Activated CD4-positive, alpha-beta T cell treated with anti-CD3 and anti-CD28 coated beads, Interleukin-2, amount 50 U/mL, for 16 hours (primary cell): ENCODE results near the gene HIPK2.
A peak's percentile ranks its signal among the peaks of the same experiment; 100 is the strongest.

Experiments used
- DNase-seq: peaks from one replicate; pipeline ENCODE4 v3.0.0-alpha.2; 2020

Gene HIPK2

DNA sequence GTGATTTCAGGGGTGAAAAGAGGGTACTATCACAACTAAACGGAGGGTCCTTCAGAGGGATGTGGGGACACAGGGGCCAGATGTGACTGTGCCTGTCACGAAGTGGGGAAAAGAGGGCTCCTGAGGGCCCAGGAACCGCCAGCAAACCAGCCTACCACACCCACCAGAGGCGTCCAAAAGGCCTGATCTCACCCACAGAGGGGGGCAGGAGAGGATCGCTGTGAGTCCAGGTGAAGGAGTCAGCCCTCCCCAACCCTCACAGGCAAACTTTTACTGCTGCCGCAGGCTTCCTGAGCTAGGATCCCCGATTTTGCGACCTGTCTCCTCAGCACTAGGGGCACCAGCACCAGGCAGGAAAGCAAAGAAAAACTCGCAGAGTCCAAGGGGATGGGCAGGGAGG is 64.7 kb downstream of the HIPK2 start:
- DNase-seq: no peak

DNA sequence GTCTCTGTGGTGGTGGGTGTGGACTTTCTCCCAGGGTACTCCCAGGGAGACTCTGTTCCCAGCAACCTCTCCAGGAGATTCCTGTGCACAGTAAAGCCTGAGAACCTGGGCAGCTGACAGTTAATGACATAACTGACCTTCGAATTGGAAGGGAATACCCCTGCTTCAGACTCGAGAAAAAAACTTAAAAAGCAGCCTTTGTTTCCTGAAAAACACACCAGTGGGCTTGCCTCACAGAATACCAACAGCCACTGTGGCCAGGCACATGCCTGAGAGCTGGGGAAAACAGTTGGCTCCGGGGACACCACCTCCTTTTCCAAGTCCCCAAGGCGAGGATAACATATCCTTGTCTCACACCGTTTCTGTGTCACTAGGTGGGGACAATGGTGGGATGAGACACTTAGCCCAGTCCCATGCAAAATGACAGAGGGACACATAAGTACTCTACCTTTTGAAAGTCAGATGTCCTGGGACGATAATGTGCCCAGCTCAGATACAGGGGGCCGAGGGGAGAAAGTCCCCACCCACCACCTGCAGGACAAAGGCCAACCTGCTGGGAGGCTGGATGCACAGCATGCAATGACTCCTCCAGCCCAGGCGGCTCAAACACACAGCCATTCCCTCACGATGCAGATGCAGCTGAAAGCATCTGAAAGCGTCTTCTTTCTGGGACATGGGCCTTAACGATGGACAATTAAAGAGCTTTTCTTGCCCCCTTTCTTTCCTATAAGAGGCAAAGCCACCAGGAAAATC is 65.6 kb downstream of the HIPK2 start:
- no peak for DNase-seq

DNA sequence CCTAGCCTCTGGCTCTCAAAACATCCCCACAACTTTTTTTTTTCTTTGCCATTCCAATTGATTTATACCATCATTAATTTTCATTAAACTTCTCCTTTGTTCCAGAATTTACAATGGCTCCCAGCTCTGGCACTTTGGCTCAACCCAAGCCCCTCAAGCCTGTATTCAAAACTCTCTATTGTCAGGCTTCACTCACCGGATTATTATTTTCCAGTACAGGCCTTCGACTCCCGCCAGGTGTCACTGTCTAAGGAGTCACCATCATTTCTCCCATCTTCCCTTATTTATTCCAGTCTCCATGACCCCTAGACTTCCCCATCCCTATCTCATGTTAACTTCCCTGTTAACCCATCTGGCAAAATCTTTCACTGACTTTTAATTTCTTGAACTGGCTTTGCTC is 67.8 kb downstream of the HIPK2 start:
- DNase-seq: no peak

DNA sequence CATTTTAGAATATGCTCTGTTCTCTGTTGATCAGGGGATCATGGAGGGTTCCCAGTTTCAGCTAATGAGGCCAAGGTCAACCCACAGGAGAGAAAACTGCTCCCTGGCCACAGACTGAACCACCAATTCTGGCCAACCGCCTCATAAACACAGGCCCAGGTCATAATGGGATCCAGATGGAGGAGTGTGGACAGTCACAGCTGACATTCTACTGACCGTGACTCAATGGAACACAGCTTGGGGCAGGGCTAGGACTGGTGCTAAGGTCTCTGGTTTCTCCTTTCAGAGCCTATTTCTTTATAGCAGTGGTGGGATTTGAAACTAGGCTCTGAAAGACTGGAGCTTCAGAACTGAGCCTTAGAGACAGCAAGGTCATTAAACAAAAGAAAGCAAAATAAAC is 68.3 kb downstream of the HIPK2 start:
- DNase-seq: no peak

DNA sequence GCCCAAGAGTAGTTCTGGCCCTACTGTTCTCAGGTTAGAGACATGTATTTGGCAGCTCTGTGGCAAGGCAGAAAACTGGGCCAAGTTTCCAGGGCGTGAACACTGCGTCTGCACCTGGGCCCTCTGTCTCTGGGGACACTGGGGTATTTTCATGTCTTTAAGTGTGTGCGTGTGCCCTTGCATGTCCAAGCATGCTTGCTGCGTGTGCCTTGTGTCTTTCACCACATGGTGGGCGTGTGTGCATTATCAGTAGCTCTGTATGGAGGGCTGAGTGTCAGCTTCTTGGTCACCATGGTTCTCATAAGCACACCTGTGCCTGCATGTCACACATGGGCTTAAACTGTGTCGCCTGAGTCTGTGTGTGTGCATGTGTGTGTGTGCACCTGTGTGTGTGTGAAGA is 69.3 kb downstream of the HIPK2 start:
- no peak for DNase-seq

DNA sequence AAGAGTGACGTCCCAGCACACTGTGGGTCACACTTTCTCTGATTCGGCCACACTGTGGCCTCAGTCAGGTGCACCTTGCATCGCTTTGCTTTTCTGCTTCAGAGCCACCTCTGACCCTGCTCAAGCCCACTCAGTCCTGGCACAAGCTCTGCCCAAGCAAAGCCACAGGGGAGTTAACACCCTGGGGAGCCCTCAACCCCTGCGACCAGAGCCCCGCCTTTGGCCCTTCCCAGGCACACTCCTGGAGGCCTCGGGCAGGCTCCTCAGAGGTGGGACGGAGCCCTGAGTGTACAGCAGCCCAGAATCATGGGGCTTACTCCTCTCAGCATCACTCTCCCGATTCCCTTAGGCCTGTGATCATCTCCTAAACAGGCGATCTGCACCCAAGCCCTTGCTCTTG is 71.0 kb downstream of the HIPK2 start:
- DNase-seq: no peak

DNA sequence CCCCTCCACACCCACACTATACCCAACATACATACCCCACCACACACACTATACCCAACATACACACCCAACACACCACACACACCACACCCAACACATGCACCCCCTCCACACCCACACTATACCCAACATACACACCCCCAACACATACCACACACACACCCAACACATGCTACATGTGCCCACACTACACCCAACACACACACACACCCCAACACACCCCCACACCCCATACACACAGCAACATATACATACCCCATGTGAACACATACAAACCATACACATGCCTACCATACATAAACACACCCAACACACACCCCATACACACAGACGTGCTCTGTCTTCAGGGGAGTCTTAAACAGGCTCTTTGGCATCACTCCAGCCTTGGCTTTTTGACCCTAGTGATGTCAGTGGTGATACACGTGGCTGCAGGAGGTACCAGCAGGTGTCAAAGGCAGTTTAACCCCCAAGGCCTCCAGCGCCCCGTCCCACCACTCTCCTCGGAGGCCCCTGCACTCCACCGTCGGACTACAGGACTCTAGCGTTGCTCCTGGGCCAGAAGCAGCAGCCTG is 73.4 kb downstream of the HIPK2 start:
- DNase-seq: no peak

DNA sequence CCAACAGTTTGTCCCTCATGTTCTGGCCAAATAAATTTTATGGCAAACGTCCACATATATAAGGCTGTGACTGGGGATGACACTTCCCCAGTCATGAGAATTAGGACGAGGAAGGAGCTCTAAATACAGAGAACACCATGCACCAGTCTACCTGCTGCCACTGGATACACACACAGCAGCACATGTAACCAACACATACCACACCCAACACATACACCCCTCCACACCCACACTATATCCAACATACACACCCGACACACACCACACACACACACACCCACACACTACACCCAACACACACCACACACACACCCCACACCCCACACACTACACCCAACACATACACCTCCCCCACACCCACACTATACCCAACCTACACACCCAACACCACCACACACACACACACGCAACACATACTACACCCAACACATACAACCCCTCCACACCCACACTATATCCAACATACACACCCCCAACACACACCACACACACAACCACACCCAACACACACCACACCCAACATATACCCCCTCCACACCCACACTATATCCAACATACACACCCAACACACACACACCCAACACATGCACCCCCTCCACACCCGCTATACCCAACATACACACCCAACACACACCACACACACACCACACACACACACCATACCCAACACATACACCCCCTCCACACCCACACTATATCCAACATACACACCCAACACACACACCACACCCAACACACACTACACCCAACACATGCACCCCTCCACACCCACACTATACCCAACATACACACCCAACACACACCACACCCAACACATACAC is 74.1 kb downstream of the HIPK2 start:
- DNase-seq: no peak

DNA sequence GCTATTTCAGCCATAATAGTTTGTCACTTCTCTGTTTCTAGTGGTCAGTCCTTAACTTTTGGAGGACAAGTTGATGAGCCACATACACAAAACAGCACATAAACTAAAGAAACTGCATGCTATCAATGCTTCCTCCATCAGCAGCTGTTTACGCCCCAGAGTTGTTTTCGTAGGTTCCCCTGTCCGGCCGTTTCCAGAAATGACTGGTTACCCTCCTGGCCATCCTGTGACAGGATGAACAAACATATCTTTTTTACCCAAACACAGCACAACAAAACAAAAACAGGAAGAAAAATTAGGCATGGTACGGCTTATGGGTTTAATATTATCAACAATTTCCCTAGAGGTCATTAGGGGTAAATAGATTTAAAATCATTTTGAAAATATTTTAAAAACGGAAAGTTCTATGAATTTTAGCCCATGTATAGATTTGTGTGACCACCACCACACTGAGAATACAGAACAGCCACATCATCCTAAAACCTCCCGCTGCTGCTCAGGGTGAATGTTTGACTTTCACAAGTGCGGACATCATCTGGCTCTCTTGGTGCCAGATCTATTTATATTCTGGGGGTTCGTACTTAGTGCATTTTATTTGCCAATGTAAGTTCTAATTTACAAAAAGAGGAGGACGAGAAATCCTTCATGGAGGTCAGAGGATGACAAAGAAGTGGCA is 74.8 kb downstream of the HIPK2 start:
- peak; percentile 28 for DNase-seq

DNA sequence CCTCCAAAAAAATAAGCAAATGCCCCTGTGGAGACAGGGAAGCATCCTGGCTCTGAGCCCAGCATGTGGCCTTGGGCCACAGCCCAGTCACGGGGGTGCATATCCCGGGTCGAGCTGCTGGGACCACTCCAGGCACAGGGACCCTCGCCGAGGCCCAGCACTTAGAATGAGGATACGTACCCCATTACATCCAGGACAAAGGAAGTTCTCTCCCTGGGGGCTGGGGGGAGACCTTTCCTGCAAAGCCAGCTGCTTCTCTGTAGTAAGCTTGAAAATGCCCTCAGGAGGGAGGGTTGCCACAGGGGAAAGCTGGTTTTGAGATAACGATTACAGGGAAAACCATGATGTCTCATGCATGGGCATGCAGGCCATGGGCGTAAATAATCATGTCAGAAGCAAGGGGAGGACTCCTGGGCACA is 75.5 kb downstream of the HIPK2 start:
- no peak for DNase-seq

DNA sequence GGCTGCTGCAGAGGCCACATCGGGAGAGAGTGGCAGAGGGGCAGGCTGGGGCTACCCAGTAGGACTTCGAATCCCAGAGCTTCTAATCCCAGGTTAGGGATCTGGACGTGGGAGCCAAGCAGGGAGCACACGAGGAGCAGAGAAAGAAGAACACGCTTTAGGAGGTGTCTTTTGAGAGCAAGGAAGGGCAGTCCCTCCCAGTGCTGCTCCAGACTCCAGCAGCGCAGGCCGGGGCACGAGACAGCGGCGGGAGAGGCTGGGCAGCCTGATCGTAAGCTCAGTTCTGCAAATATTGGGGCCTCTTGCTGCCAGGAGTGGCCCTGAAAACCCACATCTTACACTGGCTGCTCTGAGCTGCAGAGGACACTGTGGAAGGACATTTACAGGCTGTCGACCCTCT is 75.9 kb downstream of the HIPK2 start:
- DNase-seq: no peak

DNA sequence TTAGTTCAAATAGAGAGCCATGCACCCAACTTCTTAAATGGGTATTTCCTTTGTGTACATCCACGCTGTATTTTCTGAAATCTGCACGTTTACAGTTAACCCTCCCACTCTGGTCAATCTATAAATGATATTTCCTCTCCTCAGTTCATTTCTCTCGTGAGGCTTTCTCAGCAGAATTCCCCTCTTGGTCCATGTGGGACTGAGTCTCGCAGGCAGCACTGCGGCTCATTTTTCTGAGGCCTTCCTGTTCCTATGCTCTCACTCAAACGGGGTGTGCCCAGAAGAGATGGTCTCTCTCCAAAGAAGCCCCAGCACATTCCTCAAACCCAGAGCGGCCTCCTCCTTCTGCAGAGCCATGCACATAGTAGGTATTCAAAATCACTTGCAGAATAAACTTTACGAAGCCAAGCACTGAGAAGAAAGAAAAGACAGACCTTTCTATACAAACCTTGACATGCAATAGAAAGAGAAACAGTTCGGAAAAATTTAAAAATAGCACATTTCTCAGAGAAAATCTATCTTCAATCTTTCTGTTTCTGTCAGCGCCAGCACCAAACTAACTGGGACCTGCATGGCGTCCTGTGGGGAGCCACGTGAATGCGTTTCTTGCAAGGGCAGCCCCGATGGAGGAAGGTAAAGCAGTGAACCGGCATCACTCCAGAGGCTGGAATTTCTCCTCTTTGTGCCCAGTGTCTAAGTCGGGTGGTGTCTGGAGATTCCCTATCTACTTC is 77.1 kb downstream of the HIPK2 start:
- DNase-seq: peak; percentile 48

DNA sequence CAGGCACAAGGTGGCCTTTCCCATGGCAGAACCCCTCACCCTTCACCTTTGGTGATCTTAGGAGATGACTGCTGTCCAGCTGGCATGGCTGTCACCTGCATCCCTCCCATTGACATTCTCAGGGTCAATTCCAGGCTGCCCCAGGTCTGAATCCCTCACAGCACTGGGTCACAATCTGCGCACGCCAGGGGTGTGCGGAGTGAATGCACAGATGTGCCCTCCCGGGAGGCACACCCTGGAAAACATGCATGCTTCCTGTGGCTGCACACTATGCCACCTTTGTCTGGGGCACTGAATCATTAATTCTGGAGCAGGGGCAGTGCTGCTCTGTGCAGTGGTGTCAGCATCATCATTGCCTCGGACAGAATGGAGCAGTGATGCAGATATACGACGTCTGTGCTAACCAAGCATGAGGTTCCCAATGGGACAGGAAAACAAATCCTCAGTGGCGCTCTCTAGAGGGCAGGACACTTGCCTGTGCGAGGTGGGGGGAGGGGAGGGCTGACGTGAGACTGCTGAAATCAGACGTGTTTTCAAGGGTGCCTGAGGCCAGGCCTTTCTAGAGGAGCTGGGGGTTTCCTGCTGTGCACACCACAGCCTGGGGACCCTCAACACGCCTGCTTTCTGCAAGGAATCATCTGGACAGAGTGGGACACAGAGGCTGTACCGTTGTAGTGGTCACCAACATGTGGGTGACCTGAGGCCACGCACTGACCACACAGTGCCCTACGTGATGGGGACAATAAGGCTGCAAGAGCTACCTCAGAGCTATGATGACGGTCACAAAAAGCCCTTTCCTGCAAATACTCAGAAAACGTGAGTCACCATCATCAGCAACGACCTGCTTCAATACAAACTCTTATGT is 77.9 kb downstream of the HIPK2 start:
- DNase-seq: peak; percentile 55

DNA sequence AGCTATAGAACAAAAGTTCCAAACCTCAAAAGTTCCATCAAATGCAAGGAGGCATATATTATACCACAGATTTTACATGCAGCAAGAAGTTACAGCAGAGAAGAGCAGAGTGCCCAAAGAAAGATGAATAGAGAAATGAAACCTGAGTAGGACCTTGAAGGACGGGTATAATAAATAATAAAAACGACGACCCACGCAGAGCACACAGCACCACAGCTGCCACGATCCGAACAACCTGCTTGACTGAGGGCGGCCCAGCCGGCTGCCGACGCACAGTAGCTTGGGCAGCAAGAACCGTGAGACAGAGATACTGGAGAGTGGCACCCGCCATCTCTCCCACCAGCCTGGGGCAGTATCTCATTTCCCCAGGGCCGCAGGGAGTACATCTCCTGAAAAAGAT is 79.0 kb downstream of the HIPK2 start:
- no peak for DNase-seq

DNA sequence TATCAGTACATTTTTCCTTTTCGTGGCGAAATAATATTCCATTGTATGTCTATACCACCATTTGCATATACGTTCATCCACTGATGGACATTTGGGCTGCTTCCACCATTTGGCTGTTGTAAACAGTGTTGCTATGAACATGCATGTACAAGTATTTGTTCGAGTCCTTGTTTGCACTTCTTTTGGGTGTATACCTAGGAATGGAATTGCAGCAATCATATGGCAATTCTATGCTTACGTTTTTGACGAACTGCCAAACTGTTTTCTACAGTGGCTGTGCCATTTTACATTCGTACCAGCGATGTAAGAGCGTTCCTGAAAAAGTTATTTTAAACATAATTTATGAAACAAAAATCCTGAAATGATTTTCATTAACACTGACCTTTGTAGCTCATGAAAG is 79.5 kb downstream of the HIPK2 start:
- no peak for DNase-seq

DNA sequence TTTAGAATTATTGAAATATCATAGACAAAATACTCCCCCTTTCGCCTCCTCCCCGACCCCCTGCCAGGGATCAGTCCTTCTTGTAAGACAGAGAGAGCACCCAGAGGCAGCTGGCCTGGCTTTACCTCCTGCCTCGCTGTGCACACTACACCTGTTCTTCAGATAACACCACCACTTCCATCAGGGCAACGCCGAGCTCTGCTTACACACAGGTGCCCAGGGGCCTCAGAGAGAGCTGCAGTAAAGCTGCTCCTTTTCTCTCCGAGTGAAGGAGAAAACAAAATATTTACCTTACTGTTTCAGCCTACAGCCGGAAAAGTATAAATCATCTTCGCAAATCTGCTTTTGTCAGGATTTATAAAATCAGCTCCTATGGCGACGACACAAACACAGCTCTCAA is 80.7 kb downstream of the HIPK2 start:
- DNase-seq: no peak

DNA sequence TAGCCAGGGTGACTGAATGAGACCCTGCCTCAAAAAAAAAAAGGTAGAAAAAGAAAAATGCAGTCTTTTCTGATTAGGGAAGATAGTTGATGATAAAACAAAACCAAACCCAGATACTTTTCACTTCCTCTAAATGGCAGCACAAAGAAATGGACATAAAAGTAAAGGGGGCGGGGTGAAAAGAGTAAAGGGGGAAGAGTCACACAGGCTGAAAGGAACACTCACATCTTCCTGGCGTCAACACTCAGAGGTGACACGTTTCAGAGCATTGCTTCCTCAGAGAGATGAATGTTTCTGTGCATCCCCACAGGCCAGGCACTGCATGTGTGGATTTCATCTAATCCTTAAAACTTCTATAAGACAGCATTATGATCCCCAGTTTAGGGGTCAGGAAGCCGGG is 81.2 kb downstream of the HIPK2 start:
- DNase-seq: no peak

DNA sequence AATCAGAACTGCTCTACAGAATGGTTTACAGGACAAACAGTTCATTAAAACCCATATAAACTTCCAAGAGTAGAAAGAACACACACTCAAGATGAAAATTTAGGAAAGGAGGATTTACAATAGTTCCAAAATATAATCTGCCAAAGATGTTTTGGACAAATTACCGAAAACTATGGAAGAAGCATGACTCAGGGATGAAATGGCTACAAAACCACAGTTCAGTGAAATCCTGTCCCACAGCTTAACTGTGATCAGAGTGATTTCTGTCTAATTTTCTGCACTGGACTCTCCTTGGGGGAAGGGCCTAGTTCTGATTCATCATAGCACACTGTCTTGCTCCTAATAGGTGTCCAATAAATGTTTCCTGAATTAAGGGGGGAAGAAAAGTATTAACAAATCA is 82.2 kb downstream of the HIPK2 start:
- no peak for DNase-seq

DNA sequence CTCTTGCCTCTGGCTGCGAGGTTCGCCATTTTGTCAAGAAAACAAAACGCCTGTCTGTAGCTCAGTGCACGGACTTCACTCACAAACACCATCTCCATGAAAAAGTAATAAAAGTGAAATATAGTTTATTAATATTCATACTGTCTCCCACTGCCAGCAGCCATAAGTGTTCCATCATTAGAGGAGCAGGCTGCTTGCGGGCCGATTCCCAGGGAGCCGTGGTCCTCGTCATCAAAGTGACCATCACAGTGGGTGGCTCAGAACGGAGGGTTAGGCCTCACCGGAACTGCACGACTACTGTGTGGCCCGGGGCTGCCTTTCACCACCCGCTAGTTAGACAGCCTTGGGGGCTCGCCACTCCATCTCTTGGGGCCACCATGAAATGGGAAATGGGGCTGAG is 82.7 kb downstream of the HIPK2 start:
- DNase-seq: no peak

DNA sequence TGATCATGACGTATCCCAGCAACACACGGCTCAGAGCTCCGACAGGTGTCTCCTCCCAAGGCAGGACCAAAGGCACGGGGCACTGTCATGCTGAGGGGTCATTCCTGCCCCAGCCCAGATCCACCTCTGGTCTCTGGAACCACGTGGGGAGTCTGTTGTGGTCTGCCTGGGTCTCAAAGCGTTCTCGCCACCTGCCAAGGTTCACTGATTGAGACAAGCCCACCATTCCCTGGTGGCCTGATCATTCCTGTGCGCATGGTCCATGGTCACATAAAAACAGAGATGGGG is 83.5 kb downstream of the HIPK2 start:
- no peak for DNase-seq

DNA sequence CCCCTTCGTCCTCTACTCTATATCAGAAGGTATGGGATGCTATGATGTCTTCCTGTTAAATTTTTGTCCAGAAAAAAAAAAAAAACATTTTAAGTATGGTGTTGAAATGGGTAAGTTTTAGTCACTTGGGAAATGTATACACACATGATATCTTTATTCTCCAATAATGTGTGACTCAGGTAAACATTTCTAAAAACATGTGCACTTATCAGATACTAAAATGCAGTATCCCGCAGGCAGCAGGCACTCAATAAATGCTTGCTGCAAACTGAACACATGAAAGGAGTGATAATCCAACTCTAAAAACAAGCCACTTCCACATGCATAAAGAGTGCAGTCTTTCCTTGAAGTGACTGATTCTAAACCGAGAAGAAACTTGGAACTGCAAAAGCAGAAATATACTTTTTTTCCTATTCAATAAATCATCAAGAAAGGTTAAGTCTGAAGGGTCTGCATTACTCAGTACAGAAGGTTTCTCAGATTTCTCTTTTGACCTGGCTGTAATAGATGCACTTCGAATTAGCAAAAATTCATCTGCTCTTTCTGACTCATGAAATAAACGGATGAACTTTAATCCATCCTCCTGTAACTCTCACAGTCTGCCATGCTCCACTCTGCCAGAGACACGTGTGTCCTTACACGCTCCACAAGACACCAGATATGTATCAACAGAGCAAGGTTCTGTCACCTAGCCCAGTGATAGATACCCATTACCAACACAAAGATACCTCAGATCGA is 84.0 kb downstream of the HIPK2 start:
- DNase-seq: no peak
